ENCODE results near the gene IRX4.

The IRX4 gene

DNA sequence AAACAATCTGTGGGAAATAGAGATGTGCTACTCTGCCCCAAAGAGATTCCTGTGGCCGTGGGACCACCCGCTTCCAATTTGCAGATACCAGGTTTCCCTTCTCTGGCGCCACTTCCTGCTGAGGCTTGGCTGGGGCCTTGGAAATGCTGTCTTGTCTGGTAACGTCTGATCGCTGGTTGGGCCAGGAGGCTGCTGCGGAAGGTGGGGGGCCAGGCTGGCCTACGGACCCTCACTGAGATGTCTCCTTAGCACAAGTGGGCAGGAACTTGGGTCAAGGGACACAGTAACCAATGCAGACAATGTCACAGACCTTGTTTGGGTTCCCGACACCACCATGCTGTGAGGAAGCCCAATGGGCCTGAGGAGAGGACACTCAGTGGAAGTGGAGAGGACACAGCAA is 31.7 kb upstream of the IRX4 start:
- H3K4me3 ChIP-seq (ENCODE audit: low read depth, low read length): no peak overlapping the region
- DNase-seq (ENCODE audit: low read depth): no peak
- TF ChIP-seq, protein P1, sequence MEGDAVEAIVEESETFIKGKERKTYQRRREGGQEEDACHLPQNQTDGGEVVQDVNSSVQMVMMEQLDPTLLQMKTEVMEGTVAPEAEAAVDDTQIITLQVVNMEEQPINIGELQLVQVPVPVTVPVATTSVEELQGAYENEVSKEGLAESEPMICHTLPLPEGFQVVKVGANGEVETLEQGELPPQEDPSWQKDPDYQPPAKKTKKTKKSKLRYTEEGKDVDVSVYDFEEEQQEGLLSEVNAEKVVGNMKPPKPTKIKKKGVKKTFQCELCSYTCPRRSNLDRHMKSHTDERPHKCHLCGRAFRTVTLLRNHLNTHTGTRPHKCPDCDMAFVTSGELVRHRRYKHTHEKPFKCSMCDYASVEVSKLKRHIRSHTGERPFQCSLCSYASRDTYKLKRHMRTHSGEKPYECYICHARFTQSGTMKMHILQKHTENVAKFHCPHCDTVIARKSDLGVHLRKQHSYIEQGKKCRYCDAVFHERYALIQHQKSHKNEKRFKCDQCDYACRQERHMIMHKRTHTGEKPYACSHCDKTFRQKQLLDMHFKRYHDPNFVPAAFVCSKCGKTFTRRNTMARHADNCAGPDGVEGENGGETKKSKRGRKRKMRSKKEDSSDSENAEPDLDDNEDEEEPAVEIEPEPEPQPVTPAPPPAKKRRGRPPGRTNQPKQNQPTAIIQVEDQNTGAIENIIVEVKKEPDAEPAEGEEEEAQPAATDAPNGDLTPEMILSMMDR (IDR thresholded peaks at IDR 0.05; ENCODE audit: insufficient read depth, low read depth, low read length, missing control alignments): no peak

GRCh38 chr5:1913578-1913977 is 30.9 kb upstream of the IRX4 start:
- DNase-seq (ENCODE audit: low read depth): no peak
- no peak overlapping the region for H3K4me3 ChIP-seq (ENCODE audit: low read depth, low read length)
- TF ChIP-seq, protein P1 (IDR thresholded peaks at IDR 0.05; ENCODE audit: insufficient read depth, low read depth, low read length, missing control alignments): no peak

- DNase-seq (ENCODE audit: low read depth): no peak
- no peak overlapping the region for H3K4me3 ChIP-seq (ENCODE audit: low read depth, low read length)
- TF ChIP-seq, protein P1 (IDR thresholded peaks at IDR 0.05; ENCODE audit: insufficient read depth, low read depth, low read length, missing control alignments): no peak
Measured at GRCh38 chr5:1912951-1913565, 30.3 kb upstream of the IRX4 start.

GRCh38 chr5:1911773-1912235 is 29.1 kb upstream of the IRX4 start:
- DNase-seq (ENCODE audit: low read depth): no peak
- H3K4me3 ChIP-seq (ENCODE audit: low read depth, low read length): no peak overlapping the region
- TF ChIP-seq, protein P1 (IDR thresholded peaks at IDR 0.05; ENCODE audit: insufficient read depth, low read depth, low read length, missing control alignments): no peak

DNA sequence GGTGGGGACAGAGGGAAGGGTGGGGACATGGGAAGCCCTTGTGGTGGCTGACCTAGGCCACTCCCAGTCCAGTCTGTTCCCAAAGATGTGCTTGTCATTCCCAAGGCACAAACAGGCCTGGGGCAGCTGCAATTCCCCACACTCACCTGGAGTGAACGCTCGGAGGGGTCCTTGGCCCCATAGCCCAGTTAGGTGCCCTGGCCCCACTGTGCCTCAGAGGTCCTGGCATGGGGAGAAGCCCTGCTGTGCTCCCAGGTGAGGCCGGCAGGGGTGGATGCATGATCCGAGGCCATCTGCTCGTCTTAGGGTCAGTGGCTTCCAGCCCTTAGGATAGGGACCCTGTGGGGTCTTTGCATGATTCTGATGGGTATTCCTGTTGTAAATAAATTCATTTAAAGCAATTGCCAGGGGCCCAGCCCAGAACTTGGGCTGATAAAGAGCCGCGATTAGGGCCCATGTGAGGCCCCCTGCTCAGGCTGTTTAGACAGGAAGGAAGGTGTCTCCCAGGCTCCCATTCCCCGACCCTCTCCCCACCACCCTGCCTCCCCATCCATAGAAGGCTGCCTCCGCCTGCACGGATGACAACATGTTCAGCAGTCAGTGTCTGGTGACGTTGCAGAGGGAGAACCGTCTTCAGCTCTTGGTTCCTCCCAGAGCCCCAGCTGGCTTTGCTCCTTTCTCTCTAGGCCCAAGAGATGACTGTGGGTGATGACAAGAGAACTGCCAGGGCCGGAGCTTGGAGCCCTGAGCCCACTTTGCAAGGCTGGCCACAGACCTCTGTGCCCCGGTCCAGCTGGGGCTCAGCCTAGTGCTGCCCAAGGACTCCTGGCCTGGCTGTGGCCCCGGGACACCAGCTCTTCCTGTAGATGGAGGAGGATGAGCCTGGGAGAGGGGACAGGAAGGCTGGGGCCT is 28.4 kb upstream of the IRX4 start:
- DNase-seq (ENCODE audit: low read depth): no peak
- TF ChIP-seq, protein P1 (IDR thresholded peaks at IDR 0.05; ENCODE audit: insufficient read depth, low read depth, low read length, missing control alignments): no peak

DNA sequence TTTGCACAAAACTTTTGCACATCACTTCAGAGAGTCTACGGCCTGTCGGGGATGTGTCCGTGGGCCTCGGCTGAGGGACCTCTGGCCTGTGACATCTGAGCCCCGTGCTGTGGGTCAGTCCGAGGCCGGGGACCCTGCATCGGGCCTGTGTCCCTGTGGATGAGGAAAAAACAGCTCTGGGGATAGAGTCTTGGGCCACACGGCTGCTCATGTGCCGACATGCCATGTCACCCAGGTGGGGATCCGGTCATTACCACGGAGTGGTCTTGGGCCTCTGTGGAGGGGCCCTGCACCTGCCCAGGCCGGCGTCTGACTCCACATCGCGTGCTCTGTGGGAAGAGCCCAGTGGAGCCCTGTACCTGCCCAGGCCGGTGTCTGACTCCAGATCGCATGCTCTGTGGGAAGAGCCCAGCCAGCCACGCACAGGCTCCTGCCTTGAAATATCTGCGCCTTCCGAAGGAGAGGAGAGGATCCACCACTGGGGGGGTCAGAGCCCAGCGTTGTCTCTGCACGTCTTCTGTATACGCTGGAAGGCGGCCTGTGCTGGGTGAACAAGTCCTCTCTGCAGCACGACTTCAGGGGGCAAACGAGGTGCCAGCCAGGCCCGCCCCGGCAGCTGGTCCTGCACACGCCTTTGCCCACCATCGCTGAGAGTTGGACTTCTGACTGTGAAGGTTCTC is 27.5 kb upstream of the IRX4 start:
- H3K4me3 ChIP-seq (ENCODE audit: low read depth, low read length): no peak overlapping the region
- TF ChIP-seq, protein P1 (IDR thresholded peaks at IDR 0.05; ENCODE audit: insufficient read depth, low read depth, low read length, missing control alignments): no peak
- no peak for DNase-seq (ENCODE audit: low read depth)

More for the DNA sequence above, 28.4 kb upstream of the IRX4 start:
- no peak overlapping the region for H3K4me3 ChIP-seq (ENCODE audit: low read depth, low read length)
